CD8-positive, alpha-beta memory T cell (primary cell): ENCODE measurements around the gene RAB6D. TPM values are rescaled to one million over a fixed set of nuclear protein-coding genes. Genes with fewer than 3 reads are reported as not detected.
A peak's percentile ranks its signal among the peaks of the same experiment; 100 is the strongest.
"Not testable (repeated sequence)": the region's sequence is repeated elsewhere in the genome, so short reads cannot be mapped to it uniquely, and the experiment has no call there.

Source experiments
- CTCF ChIA-PET: fragments of 350-600 bp; sonication (Branson Sonifier 250); formaldehyde crosslinking; loops from one replicate; lab custom pipeline; 2021; ENCODE audit warnings: antibody characterized with exemption; lab: Charles Lee
- POLR2A ChIA-PET: fragments of 350-600 bp; sonication (Branson Sonifier 250); formaldehyde crosslinking; loops from one replicate; lab custom pipeline; 2021; ENCODE audit warnings: antibody characterized with exemption; lab: Charles Lee
- DNase-seq, 5 donors: peaks; one replicate each; pipeline versions ENCODE4 v3.0.0 to v3.0.0-alpha.2; 2020 to 2022; ENCODE audit warnings: mixed read lengths in 1 of 5
- H3K27ac ChIP-seq: one replicate; pipeline ENCODE4 v1.7.0; 2013; ENCODE audit warnings: low read depth, mild to moderate bottlenecking, low read length, moderate library complexity
- H3K27me3 ChIP-seq: 2 replicates; pipeline ENCODE4 v1.7.0; 2013; ENCODE audit warnings: low read length, mild to moderate bottlenecking; ENCODE audit not compliant: insufficient read depth, poor library complexity, severe bottlenecking
- H3K36me3 ChIP-seq: 2 replicates; pipeline ENCODE4 v1.7.0; 2013; ENCODE audit warnings: mild to moderate bottlenecking, low read length, moderate library complexity; ENCODE audit not compliant: insufficient read depth
- H3K4me1 ChIP-seq: 2 replicates; pipeline ENCODE4 v1.7.0; 2013; ENCODE audit warnings: mild to moderate bottlenecking, low read length, moderate library complexity; ENCODE audit not compliant: insufficient read depth
- H3K4me3 ChIP-seq: 2 replicates; pipeline ENCODE4 v1.7.0; 2013; ENCODE audit warnings: mild to moderate bottlenecking, low read length
- H3K9me3 ChIP-seq: 2 replicates; pipeline ENCODE4 v1.7.0; 2013; ENCODE audit warnings: mild to moderate bottlenecking, low read length
- H3K27ac Mint-ChIP-seq, 8 donors: one replicate each; pipeline ENCODE4 v1.8.0; 2020 to 2021; ENCODE audit warnings: mixed read lengths in 8 of 8, mild to moderate bottlenecking in 6 of 8, inconsistent platforms in 3 of 8, moderate library complexity in 3 of 8
- H3K27me3 Mint-ChIP-seq, 2 donors: one replicate each; pipeline ENCODE4 v1.8.0; 2020 to 2021; ENCODE audit warnings: mixed read lengths in 2 of 2, mild to moderate bottlenecking in 1 of 2, moderate library complexity in 1 of 2
- H3K36me3 Mint-ChIP-seq, 3 donors: one replicate each; pipeline ENCODE4 v1.8.0; 2020 to 2021; ENCODE audit warnings: mixed read lengths in 3 of 3, inconsistent platforms in 1 of 3, mild to moderate bottlenecking in 1 of 3
- H3K4me1 Mint-ChIP-seq, 3 donors: one replicate each; pipeline ENCODE4 v1.8.0; 2020 to 2021; ENCODE audit warnings: mixed read lengths in 3 of 3, inconsistent platforms in 1 of 3, mild to moderate bottlenecking in 1 of 3
- H3K4me3 Mint-ChIP-seq, 7 donors: one replicate each; pipeline ENCODE4 v1.8.0; 2020 to 2021; ENCODE audit warnings: mixed read lengths in 7 of 7, mild to moderate bottlenecking in 6 of 7, moderate library complexity in 4 of 7, inconsistent platforms in 2 of 7
- H3K9me3 Mint-ChIP-seq, 5 donors: one replicate each; pipeline ENCODE4 v1.8.0; 2020 to 2022; ENCODE audit warnings: mixed read lengths in 5 of 5, mild to moderate bottlenecking in 3 of 5, moderate library complexity in 2 of 5, inconsistent platforms in 1 of 5
- polyA plus RNA-seq: library from polyadenylated mRNA; unstranded; fragments of 300-500 nt; fragmentation: Illumina TruSeq; gene quantifications from one replicate; pipeline ENCODE4 v1.2.3, GENCODE V29; 2021
- total RNA-seq, 2 experiments: library from RNA; stranded (reverse); gene quantifications; one replicate each; pipeline ENCODE4 v1.2.3, GENCODE V29; 2021

RAB6D gene
- total and polyA plus RNA-seq, 3 experiments from 2014 or later, result 0.08 TPM; not detected in 2

- DNase-seq, H3K27ac ChIP-seq, H3K4me1 Mint-ChIP-seq, H3K27ac Mint-ChIP-seq, H3K27me3 ChIP-seq, H3K4me1 ChIP-seq, H3K9me3 Mint-ChIP-seq, H3K9me3 ChIP-seq, H3K36me3 Mint-ChIP-seq, CTCF ChIA-PET, H3K4me3 ChIP-seq, H3K36me3 ChIP-seq, H3K4me3 Mint-ChIP-seq: not testable (repeated sequence)
- POLR2A ChIA-PET, result interaction anchor here (0.6 kb wide), 1 partner anchor 36 kb away, joined by 3 read pairs; no protein-coding TSS in a partner anchor
- H3K27me3 Mint-ChIP-seq, result peaks cover 24 to 56% of the 10 kb centered on the region in 2 donors
Observed at GRCh38 chr2:131361773-131362172, 2.2 kb downstream of the RAB6D start.

GRCh38 chr2:131353167-131353697, 10.7 kb downstream of the RAB6D start:
- DNase-seq, H3K4me1 ChIP-seq, H3K27ac ChIP-seq, H3K9me3 ChIP-seq, H3K36me3 ChIP-seq, CTCF ChIA-PET, H3K4me3 ChIP-seq, H3K4me1 Mint-ChIP-seq, H3K4me3 Mint-ChIP-seq, H3K27ac Mint-ChIP-seq, H3K36me3 Mint-ChIP-seq, POLR2A ChIA-PET, H3K9me3 Mint-ChIP-seq, H3K27me3 ChIP-seq: not testable (repeated sequence)
- H3K27me3 Mint-ChIP-seq, result peaks cover 17 to 53% of the 10 kb centered on the region in 2 donors

- H3K36me3 ChIP-seq, result no peaks in the 10 kb centered on the region
- Mint-ChIP-seq H3K27me3 (peaks cover 16 to 31% of the 10 kb centered on the region in 2 donors), H3K4me3 (no peak overlapping the region), H3K36me3 (no peaks in the 10 kb centered on the region), H3K27ac (no peak overlapping the region), H3K4me1 (no peaks in the 10 kb centered on the region), H3K9me3 (peaks cover 0 to 6% (median 3%) of the 10 kb centered on the region in 5 donors)
- CTCF ChIA-PET, result no interaction called here
- POLR2A ChIA-PET, result no interaction called here
- DNase-seq, result no peak
- no peak overlapping the region for H3K4me3 ChIP-seq
- no peaks in the 10 kb centered on the region for H3K27me3 ChIP-seq
- no peaks in the 10 kb centered on the region for H3K4me1 ChIP-seq
- H3K9me3 ChIP-seq, result no peaks in the 10 kb centered on the region
- H3K27ac ChIP-seq, result no peak overlapping the region
Observed at GRCh38 chr2:131349021-131349420, 14.9 kb downstream of the RAB6D start.

- H3K27me3 ChIP-seq, H3K9me3 Mint-ChIP-seq, H3K4me1 Mint-ChIP-seq, H3K4me1 ChIP-seq, H3K36me3 Mint-ChIP-seq, H3K4me3 Mint-ChIP-seq, H3K36me3 ChIP-seq, DNase-seq, CTCF ChIA-PET, POLR2A ChIA-PET, H3K4me3 ChIP-seq, H3K27ac ChIP-seq, H3K27ac Mint-ChIP-seq, H3K9me3 ChIP-seq: not testable (repeated sequence)
- H3K27me3 Mint-ChIP-seq, result peaks cover 9 to 25% of the 10 kb centered on the region in 2 donors
Observed at GRCh38 chr2:131347035-131347434, 16.9 kb downstream of the RAB6D start.

GRCh38 chr2:131339307-131339706, 24.7 kb downstream of the RAB6D start:
- H3K9me3 ChIP-seq, H3K27ac ChIP-seq, H3K27ac Mint-ChIP-seq, H3K4me1 Mint-ChIP-seq, H3K36me3 ChIP-seq, DNase-seq, H3K4me1 ChIP-seq, H3K9me3 Mint-ChIP-seq, H3K36me3 Mint-ChIP-seq, CTCF ChIA-PET, H3K4me3 Mint-ChIP-seq, POLR2A ChIA-PET, H3K4me3 ChIP-seq, H3K27me3 ChIP-seq: not testable (repeated sequence)
- H3K27me3 Mint-ChIP-seq, result peaks cover 6 to 41% of the 10 kb centered on the region in 2 donors

- H3K9me3 Mint-ChIP-seq, H3K36me3 ChIP-seq, H3K4me1 Mint-ChIP-seq, H3K9me3 ChIP-seq, H3K36me3 Mint-ChIP-seq, H3K4me1 ChIP-seq, H3K4me3 ChIP-seq, CTCF ChIA-PET, H3K27me3 ChIP-seq, POLR2A ChIA-PET, H3K27ac Mint-ChIP-seq, H3K27ac ChIP-seq, H3K4me3 Mint-ChIP-seq: not testable (repeated sequence)
- peak in 1 of 5 donors; percentile 1 for DNase-seq
- H3K27me3 Mint-ChIP-seq, result peaks cover 16 to 51% of the 10 kb centered on the region in 2 donors
Observed at GRCh38 chr2:131335319-131335718, 28.6 kb downstream of the RAB6D start.

- H3K4me1 ChIP-seq, H3K4me1 Mint-ChIP-seq, H3K27ac ChIP-seq, H3K36me3 ChIP-seq, H3K27ac Mint-ChIP-seq, H3K36me3 Mint-ChIP-seq, H3K27me3 ChIP-seq, H3K9me3 Mint-ChIP-seq, CTCF ChIA-PET, H3K4me3 ChIP-seq, H3K4me3 Mint-ChIP-seq, H3K9me3 ChIP-seq, POLR2A ChIA-PET, DNase-seq: not testable (repeated sequence)
- peaks cover 16 to 42% of the 10 kb centered on the region in 2 donors for H3K27me3 Mint-ChIP-seq
Observed at GRCh38 chr2:131332709-131333108, 31.3 kb downstream of the RAB6D start.

GRCh38 chr2:131331000-131331399, 33.0 kb downstream of the RAB6D start:
- H3K4me1 Mint-ChIP-seq, H3K4me3 Mint-ChIP-seq, H3K9me3 Mint-ChIP-seq, CTCF ChIA-PET, H3K36me3 ChIP-seq, H3K4me1 ChIP-seq, H3K27ac Mint-ChIP-seq, DNase-seq, H3K27me3 ChIP-seq, POLR2A ChIA-PET, H3K9me3 ChIP-seq, H3K4me3 ChIP-seq, H3K27ac ChIP-seq, H3K36me3 Mint-ChIP-seq: not testable (repeated sequence)
- peaks cover 16 to 38% of the 10 kb centered on the region in 2 donors for H3K27me3 Mint-ChIP-seq

- H3K9me3 ChIP-seq, result no peaks in the 10 kb centered on the region
- CTCF ChIA-PET, result no interaction called here
- no peak overlapping the region for H3K4me3 ChIP-seq
- peaks cover 9 to 28% of the 10 kb centered on the region in 2 donors for H3K27me3 Mint-ChIP-seq
- no peaks in the 10 kb centered on the region for H3K27me3 ChIP-seq
- no peak overlapping the region for H3K4me3 Mint-ChIP-seq
- POLR2A ChIA-PET, result no interaction called here
- peaks cover 0 to 11% (median 8%) of the 10 kb centered on the region in 5 donors for H3K9me3 Mint-ChIP-seq
- H3K4me1 ChIP-seq, result no peaks in the 10 kb centered on the region
- no peak for DNase-seq
- peaks cover 0 to 3% (median 0%) of the 10 kb centered on the region in 3 donors for H3K36me3 Mint-ChIP-seq
- no peak overlapping the region for H3K27ac ChIP-seq
- H3K36me3 ChIP-seq, result no peaks in the 10 kb centered on the region
- H3K4me1 Mint-ChIP-seq, result no peaks in the 10 kb centered on the region
- H3K27ac Mint-ChIP-seq, result no peak overlapping the region
Observed at GRCh38 chr2:131322209-131322608, 41.8 kb downstream of the RAB6D start.
